Mammary microvascular endothelial cell (primary cell): ENCODE data around the gene CCDC110. TPM values are rescaled to one million over a fixed set of nuclear protein-coding genes. Genes with fewer than 3 reads are reported as not detected.

Source experiments
- total RNA-seq: library from RNA; depleted of rRNA; stranded (reverse); fragments of >200 nt; gene quantifications from 2 replicates; pipeline ENCODE4 v1.2.3, GENCODE V29; 2015

CCDC110 gene
- total RNA-seq = 0.13 and 1.2 TPM in 2 replicates

GRCh38 chr4:185471235-185472102 is at the start of gene CCDC110:
Gene CCDC110 (minus strand): TSS chr4:185471733. CDS start chr4:185471683, 50 bp downstream.

DNA sequence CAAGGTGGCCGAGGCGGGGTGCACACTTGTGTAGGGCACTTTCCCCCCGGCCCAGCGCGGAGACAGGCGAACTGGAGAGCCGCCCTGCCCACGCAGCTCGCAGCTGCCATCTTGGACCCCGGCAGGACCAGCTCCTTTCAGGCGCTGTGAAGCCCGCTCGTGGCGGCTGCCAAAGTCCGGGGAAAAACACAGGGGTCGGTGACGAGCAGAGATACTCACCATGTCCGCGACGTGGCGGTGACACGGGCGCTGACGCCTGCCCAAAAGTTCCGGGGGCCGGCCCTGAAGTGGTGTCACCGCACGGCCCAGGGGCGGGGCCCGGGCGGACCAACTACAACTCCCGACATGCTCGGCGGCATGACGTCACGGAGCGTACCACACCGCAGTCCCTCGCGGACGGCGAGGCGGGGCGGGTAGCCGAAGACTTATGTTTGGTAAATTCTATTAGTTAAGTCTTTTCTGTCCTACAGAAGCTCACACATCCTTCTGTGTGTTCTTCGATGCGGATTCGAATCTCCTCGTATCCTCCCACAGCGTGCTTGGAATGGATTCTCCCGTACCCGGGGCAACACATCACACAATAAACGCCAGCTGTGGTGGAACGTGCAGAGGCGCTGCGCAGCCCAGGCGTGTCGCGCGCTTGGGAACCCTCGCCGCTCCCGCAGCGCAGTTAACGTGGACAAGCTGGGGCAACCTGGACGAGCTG is 45.7 kb downstream of the CCDC110 start, which contains the start of gene UFSP2:
TSS of gene UFSP2 (minus strand) at position 318 of the 706 bp plus-strand sequence. CDS start at position 222, 96 bp downstream.

DNA sequence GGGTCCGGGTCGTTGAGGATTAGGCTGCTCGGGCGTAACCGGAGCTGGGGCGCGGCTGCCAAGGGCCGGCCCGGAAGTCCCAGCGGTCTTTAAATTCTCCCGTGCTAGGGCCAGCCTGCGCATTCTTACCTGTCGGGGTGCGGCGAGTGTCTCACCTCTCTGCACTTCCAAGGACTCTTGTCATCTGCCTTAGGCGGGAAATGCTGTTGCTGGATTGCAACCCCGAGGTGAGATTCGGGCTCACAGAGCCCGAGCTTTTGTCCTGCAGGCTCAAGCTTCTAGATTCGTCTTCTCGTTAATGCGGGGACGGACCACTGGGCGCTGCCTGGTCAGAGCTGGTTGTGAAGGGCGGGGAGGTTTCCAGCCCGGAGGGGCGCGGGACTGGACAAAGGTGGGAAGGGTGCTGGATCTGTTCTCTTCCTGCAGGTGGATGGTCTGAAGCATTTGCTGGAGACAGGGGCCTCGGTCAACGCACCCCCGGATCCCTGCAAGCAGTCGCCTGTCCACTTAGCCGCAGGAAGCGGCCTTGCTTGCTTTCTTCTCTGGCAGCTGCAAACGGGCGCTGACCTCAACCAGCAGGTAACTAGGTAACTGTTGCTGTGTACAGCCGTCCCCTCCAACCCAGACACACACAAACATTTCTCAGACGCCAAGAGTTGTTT is 74.7 kb downstream of the CCDC110 start, which contains the start of gene ANKRD37:
TSS of gene ANKRD37 (plus strand) at position 118 of the 662 bp plus-strand sequence. CDS start at position 201, 83 bp downstream.

GRCh38 chr4:185395238-185395955 is 76.1 kb downstream of the CCDC110 start, which contains the start of gene LRP2BP:
Gene LRP2BP (minus strand): TSS chr4:185395924. CDS start chr4:185378186, 17,738 bp downstream.

Other genes starting within 250 kb of the CCDC110 start
- 0.15 and 1.1 TPM in 2 replicates for gene LRP2BP, start 75.8 kb downstream of the CCDC110 start, total RNA-seq
- gene ANKRD37, start 74.9 kb downstream of the CCDC110 start, total RNA-seq = 4.0 and 10.1 TPM in 2 replicates
- gene UFSP2, start 45.8 kb downstream of the CCDC110 start, total RNA-seq = 27.5 and 28.9 TPM in 2 replicates
- 24.4 and 35.4 TPM in 2 replicates for gene PDLIM3, start 63.8 kb upstream of the CCDC110 start, total RNA-seq